Measurements from ENCODE around the gene COPS7B.
"Not testable (repeated sequence)": the region's sequence is repeated elsewhere in the genome, so short reads cannot be mapped to it uniquely, and the experiment has no call there.

The COPS7B gene

GRCh38 chr2:231786177-231786916, at the start of gene COPS7B:
COPS7B (plus strand) TSS chr2:231786445; CDS start chr2:231788571, 2,126 bp downstream.
- DNase-seq = peak; percentile 91

GRCh38 chr2:231737761-231738160, 48.5 kb upstream of the COPS7B start:
- no peak for DNase-seq

GRCh38 chr2:231743376-231744116, 42.7 kb upstream of the COPS7B start:
- DNase-seq = no peak

- DNase-seq = no peak
These were observed 40.8 kb upstream of the COPS7B start for GRCh38 chr2:231745303-231746038.

GRCh38 chr2:231748153-231748896, 37.9 kb upstream of the COPS7B start:
- not testable (repeated sequence) for DNase-seq

GRCh38 chr2:231749016-231749415, 37.2 kb upstream of the COPS7B start:
- DNase-seq = not testable (repeated sequence)

GRCh38 chr2:231751042-231751815, 35.0 kb upstream of the COPS7B start:
- DNase-seq = no peak

GRCh38 chr2:231752061-231752460, 34.2 kb upstream of the COPS7B start:
- DNase-seq = no peak

- no peak for DNase-seq
These were observed 24.5 kb upstream of the COPS7B start for GRCh38 chr2:231761735-231762134.

- no peak for DNase-seq
These were observed 22.1 kb upstream of the COPS7B start for GRCh38 chr2:231764124-231764523.

GRCh38 chr2:231764760-231765159, 21.5 kb upstream of the COPS7B start:
- no peak for DNase-seq

- no peak for DNase-seq
These were observed 20.7 kb upstream of the COPS7B start for GRCh38 chr2:231765496-231765929.

- DNase-seq = no peak
These were observed 16.8 kb upstream of the COPS7B start for GRCh38 chr2:231769170-231770136.

- peak; percentile 39 for DNase-seq
These were observed 5.9 kb upstream of the COPS7B start for GRCh38 chr2:231780123-231780908.

- DNase-seq = peak; percentile 99
These were observed 5.1 kb upstream of the COPS7B start, which contains the start of gene PDE6D for GRCh38 chr2:231780909-231781797. PDE6D (minus strand) TSS chr2:231781282; CDS start chr2:231781114, 168 bp downstream.

GRCh38 chr2:231781798-231782726, 4.2 kb upstream of the COPS7B start:
- peak; percentile 29 for DNase-seq

GRCh38 chr2:231785413-231785812, 832 bp upstream of the COPS7B start:
- DNase-seq = no peak
